GM21360 (cell line): ENCODE results near the gene GIPC1.
"Not testable (repeated sequence)": the region's sequence is repeated elsewhere in the genome, so short reads cannot be mapped to it uniquely, and the experiment has no call there.

Experiments
- ATAC-seq: cut with Tn5 transposase; IDR thresholded peaks from one replicate; pipeline ENCODE4 v1.9.1; 2021; ENCODE audit warnings: mild to moderate bottlenecking, moderate library complexity; ENCODE audit not compliant: unreplicated experiment

Gene GIPC1

DNA sequence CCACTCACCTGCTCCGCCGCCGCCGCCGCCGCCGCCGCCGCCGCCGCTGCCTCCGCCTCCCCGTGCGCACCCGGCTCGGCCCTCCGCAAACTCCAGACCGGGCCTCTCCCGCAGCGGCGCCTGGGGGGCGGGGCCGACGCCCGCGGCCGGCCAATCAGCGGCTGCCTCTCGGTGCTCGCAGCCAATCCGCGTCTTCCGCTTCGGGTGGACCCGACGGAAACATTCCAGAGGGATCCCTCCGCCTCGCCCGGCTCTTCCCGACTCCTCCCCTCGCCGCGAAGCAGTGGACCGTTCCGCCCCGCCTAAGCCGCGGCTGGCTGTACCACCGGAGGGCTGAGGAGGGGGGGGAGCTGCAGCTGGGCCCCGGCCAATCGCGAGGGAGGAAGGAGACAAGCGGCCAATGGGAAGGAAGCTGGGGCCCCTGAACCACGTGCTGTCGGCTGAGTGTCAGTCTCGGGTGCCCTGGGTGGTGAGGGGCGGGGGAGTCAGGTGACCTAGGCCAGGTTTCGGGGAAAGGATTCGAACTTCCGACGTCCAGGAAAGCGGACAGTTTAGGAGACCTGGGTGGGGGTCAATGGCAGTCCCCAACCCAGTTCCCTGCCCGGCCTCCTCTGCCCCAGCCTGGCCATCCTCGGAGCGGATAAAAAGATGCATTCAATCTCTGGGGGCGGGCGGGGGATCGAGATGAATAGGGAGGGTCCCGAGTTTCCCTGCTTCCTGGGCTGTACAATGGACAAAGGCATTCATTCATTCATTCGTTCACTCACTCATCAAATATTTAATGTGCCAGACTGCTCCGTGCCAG lies at the start of gene GIPC1:
Gene GIPC1, minus strand, starts transcription at position 99 of the 805 bp plus-strand sequence. CDS start 13,151 bp downstream, outside the sequence.
- ATAC-seq = peak; percentile 62

GRCh38 chr19:14545716-14546082 lies 49.8 kb upstream of the GIPC1 start:
- no peak for ATAC-seq

DNA sequence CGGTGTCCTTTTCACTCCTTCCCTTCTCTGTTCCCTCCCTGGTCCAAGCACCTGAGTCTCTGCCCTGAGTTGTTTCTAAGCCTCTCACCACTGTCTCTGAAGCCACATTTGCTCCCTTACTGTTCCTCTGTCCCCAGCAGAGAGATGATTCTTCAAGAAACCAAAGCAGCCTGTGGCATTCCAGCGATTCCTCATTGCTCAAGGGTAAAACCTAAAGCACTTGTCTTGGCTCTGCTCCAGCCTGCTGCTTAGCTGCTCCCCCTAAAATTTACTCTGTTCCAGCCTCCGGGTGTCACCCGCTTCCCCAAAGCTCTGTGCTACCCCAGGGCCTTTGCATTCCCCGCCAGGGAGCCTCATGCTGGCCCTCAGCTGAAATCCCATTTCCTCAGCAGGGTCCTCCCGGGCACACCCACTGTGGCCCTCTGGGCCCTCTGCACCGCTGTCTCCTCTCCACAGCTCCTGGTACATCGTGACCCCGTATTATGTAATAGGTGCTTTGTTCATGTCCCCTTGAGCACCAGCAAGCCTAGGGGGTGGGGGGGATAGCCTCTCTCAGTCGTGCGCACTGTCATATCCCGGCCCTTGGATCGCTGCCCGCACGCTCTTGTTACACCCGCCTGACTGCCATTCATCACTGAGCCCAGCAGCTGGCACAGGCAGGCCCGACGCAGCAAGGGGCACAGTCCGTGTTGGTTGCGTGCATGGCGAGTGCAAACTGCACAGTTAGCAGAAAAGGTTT lies 49.2 kb upstream of the GIPC1 start:
- no peak for ATAC-seq

GRCh38 chr19:14544047-14544446 lies 48.1 kb upstream of the GIPC1 start:
- ATAC-seq = no peak

- no peak for ATAC-seq
These were observed 46.9 kb upstream of the GIPC1 start for GRCh38 chr19:14542711-14543328.

- not testable (repeated sequence) for ATAC-seq
These were observed 46.1 kb upstream of the GIPC1 start for GRCh38 chr19:14541979-14542378.

DNA sequence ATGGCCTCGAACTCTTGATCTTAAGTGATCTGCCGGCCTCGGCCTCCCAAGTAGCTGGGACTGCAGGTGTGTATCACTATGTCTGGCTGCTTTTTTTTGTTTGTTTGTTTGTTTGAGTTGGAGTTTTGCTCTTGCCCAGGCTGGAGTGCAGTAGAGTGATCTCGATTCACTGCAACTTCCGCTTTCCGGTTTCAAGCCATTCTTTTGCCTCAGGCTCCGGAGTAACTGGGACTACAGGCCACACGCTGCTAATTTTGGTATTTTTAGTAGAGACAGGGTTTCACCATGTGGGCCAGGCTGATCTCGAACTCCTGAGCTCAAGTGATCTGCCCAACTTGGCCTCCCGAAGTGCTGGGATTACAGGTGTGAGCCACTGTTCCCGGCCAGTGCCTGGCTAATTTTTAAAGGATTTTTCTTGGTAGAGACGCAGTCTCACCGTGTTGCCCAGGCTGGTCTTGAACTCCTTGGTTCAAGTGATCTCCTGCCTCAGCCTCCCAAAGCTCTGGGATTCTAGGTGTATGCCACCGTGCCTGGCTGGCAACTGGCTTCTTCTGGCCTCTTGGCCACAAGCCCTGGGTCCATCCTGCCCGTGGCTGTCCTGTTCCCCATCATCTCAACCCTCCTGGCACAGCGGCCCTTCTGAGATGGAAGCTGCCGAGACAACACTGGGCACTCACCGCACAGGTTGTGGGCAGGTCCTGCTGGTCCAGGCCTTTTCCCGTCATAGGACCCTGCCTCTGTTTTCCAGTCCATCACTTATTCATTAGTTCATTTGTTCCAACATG lies 45.0 kb upstream of the GIPC1 start:
- ATAC-seq = no peak

- ATAC-seq = no peak
These were observed 41.2 kb upstream of the GIPC1 start for GRCh38 chr19:14536926-14537692.

DNA sequence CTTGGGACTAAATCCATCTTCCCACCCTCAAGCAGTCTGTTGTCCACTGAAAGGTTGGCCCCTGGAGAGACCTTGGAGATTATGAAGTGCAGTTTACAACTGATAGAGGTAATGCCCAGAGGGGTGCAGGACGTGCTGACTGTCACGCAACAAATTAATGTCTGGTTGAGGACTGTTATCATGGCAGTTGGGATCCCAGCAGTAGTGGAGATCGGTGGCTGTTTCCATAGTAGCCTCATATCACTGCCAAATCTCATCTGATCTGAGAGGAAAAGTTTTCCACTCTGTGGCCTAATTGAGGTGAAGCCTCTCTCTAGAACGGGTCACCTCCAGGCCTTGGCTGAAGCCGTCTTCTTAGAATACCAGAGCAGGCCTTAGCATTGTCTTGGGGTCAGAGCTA lies 37.5 kb upstream of the GIPC1 start:
- ATAC-seq = no peak

DNA sequence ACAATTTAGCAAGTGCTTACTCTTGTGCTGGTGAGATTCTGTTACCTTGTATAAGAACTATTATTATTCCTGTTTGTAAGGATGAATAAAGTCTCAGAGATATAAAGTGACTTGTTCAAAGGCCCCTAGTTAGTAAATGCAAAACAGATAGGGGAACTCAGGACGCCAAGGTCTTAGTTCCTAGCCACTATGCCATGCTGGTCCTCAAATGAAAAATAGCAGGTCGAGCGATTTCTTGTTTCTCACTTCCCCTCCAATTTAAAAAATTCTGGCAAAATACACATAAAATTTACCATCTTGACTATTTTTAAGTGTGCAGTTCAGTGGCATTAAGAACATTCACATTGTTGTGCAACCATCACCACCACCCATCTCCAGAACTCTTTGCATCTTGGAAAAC lies 34.6 kb upstream of the GIPC1 start:
- no peak for ATAC-seq

DNA sequence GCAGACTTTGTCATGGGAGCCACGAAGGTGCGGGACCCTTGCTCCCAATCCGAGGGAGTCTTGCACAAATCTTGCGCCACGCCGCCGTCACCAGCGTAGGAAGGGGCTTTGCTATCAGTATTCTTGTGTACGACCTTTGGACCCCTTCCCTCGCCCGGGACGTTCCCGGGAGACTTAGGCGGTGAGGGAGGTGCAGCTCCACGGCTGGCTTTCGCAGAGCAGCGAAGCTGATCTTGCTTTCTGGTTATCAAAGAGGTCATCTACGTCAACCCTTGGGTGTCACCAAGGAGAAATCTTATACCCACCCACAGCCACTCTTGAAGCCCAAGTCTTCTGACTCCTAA lies 34.0 kb upstream of the GIPC1 start:
- ATAC-seq = no peak

DNA sequence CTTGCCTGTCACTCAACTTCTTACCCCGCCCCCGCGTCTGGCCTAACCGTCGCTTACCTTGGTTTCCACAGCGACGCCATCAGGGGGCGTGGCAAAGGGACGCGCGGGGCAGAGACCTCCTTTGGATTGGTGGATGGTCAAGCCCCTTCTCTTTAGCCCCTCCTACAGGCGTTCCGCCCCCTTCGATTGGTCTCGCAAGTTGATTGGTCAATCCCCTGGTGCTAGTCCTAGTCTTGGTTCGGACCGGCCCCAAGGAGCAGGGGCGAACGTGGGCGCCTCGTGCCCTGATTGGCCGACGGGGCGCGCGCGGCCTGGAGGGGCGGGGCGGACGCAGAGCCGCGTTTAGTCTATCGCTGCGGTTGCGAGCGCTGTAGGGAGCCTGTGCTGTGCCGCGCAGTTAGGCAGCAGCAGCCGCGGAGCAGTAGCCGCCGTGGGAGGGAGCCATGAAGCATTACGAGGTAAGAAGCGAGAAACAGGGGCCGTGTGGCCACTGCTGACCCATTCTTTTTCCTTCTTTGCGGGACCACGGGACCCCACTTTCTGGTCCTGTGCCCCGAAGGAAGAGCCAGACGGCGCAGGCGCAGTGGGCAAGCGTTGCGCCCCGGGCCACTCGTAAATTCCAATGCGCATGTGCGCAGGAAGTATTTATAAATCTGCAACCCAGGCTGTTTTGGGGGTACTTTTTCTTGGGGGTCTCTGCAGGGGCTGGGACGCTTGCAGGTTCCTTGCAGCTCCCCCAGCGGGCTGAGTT lies 33.5 kb upstream of the GIPC1 start, which contains the start of gene TECR:
Gene TECR, plus strand, starts transcription at position 341 of the 751 bp plus-strand sequence. Its CDS starts 103 bp downstream, at position 444.
- peak; percentile 94 for ATAC-seq

- no peak for ATAC-seq
These were observed 32.7 kb upstream of the GIPC1 start for GRCh38 chr19:14528419-14529253.

DNA sequence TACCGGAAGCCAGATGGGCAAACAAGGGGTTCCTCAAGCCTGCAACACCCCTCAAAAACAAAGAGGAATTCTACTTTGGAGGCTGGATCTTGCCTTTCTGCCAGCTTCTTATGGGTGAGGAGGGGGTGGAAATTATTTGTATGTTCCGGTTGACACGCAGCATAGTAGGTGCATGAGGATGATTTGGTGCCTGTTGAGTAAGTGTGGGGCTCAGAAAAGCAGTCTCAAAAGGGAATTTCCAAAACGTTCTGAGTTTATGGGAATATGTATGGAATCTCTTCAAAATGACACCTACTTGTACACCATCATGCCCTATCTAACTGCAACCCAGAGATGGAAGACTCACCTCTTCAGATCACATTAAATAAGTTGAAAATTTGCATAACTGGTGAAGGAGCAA lies 30.5 kb upstream of the GIPC1 start:
- no peak for ATAC-seq

- ATAC-seq = no peak
These were observed 29.8 kb upstream of the GIPC1 start for GRCh38 chr19:14525729-14526128.

DNA sequence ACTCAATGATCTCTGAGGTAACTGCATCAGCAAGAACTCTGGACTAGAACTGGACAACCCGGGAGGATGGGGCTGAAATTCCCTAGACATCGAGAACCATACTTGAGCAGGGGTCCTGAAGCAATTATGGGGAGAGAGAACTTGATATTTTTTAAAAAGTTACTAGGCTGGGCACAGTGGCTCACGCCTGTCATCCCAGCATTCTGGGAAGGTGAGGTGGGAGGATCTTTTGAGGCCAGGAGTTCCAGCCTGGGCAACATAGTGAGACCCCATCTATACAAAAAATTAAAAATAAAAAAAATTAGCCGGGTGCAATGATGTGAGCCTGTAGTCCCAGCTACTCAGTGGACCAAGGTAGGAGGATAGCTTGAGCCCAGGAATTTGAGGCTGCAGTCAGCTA lies 24.6 kb upstream of the GIPC1 start:
- ATAC-seq = no peak

DNA sequence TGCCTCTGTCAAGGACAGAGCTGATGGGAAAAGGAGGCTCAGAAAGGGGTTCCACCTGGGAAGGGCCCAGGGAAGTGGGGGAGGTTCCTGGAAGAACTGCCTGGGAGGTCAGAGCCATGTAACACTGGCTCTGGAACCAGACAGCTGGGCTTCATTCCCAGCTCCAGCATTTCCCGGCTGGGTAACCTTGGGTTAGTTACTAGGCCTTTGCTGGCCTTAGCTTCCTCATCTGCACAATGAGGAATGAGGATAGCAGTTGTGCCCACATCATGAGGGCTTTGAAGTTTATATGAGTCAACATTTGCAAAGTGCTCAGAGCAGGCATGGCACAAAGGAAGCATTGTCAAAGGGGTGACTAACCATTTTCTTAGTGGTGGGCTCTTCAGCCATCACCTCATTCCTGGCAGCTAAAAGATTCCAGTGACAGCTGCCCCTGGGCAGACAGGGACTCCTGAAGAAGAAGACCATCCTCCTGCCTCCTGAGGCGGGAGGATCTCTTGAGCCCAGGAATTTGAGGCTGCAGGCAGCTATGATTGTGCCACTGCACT lies 24.0 kb upstream of the GIPC1 start:
- no peak for ATAC-seq

DNA sequence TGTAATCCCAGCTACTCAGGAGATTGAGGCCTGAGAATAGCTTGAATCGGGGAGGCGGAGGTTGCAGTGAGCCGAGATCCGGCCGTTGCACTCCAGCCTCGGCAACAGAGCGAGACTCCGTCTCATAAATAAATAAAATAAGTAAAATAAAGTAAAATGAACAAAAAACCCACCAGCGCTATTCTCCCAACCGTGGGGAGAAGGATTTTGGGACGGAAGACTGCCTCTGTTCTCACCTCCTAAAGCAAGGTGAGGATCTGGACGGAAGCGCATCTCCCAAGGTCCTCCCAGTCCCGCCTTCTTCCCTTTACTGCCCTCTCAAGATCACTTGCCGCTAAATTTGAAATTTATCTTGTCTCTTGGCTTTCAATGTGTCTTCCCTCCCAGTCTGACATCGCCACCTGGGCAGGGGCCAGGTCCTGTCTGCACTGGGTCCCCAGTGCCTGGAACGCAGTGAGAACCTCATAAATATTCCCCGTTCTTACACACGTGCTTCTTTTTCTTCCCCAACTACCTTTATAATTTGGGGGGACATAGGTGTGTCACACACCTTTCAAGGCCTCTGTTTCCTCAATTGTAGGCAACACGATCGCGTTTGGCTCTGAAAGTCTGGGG lies 23.4 kb upstream of the GIPC1 start:
- ATAC-seq = no peak
